KOPT-K1 (cell line): ENCODE measurements around the gene SOX6.
"Not testable (repeated sequence)": the region's sequence is repeated elsewhere in the genome, so short reads cannot be mapped to it uniquely, and the experiment has no call there.

Experiments
- H3K27ac ChIP-seq: fragments of 200-600 bp; sonication (generic); 2 replicates; pipeline ENCODE4 v1.5.1; 2016; ENCODE audit warnings: antibody characterized with exemption, mild to moderate bottlenecking, low read depth, low read length; ENCODE audit not compliant: poor library complexity, severe bottlenecking
- H3K36me3 ChIP-seq: fragments of 200-600 bp; sonication (generic); 2 replicates; pipeline ENCODE4 v1.5.1; 2017; ENCODE audit warnings: antibody characterized with exemption, mild to moderate bottlenecking, low read length, moderate library complexity; ENCODE audit not compliant: insufficient read depth
- H3K9me3 ChIP-seq: fragments of 200-600 bp; sonication (generic); 2 replicates; pipeline ENCODE4 v1.5.1; 2017; ENCODE audit warnings: antibody characterized with exemption, low read length, mild to moderate bottlenecking; ENCODE audit not compliant: insufficient read depth, poor library complexity, severe bottlenecking

The SOX6 gene

DNA sequence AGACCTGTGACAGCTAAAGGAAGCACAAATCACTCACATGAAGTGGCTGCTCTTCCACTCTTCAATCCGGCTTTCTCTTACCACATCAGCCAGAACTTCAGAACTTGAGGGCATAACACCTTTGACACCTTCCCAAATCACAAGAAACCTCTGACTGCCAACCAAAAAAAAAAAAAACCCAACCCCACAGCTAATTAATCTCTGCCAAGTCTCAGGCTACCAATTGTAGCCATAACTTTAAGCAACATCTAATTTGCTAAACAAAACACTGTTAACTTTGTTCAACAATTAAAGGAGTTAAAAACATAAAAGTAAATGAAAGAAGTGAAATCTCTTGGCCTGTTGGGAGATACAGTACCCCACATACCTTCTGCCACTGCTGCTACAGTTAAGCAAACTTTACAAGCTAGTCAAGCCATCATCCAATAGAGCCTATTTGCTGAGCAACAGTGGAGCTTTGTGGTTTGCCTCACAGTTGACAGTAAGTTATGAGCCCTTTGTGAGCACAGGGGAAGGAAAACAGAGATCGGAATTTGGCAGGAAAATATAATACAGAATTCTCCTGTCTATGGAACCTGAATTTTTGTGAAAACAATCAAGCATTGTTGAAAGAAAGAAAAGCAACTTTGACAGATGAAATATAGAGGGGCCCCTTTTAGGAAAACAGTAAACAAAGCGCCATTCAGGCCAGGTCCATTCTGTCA is at the start of gene SOX6:
Gene SOX6, minus strand, starts transcription at position 490 of the 704 bp plus-strand sequence. CDS start 15,298 bp downstream, outside the sequence.
- no peaks in the 10 kb centered on the region for H3K9me3 ChIP-seq
- H3K27ac ChIP-seq, result no peak within 1 kb of the TSS
- H3K36me3 ChIP-seq, result no peaks in the 10 kb centered on the region

GRCh38 chr11:16404781-16405285 is 48.5 kb upstream of the SOX6 start:
- Histone ChIP-seq H3K27ac (no peak overlapping the region), H3K36me3 (no peaks in the 10 kb centered on the region), H3K9me3 (no peaks in the 10 kb centered on the region)

GRCh38 chr11:16403851-16404250 is 47.5 kb upstream of the SOX6 start:
- Histone ChIP-seq H3K27ac (no peak overlapping the region), H3K9me3 (no peaks in the 10 kb centered on the region), H3K36me3 (no peaks in the 10 kb centered on the region)

GRCh38 chr11:16403448-16403803 is 47.1 kb upstream of the SOX6 start:
- H3K36me3 ChIP-seq, result no peaks in the 10 kb centered on the region
- H3K27ac ChIP-seq, result no peak overlapping the region

DNA sequence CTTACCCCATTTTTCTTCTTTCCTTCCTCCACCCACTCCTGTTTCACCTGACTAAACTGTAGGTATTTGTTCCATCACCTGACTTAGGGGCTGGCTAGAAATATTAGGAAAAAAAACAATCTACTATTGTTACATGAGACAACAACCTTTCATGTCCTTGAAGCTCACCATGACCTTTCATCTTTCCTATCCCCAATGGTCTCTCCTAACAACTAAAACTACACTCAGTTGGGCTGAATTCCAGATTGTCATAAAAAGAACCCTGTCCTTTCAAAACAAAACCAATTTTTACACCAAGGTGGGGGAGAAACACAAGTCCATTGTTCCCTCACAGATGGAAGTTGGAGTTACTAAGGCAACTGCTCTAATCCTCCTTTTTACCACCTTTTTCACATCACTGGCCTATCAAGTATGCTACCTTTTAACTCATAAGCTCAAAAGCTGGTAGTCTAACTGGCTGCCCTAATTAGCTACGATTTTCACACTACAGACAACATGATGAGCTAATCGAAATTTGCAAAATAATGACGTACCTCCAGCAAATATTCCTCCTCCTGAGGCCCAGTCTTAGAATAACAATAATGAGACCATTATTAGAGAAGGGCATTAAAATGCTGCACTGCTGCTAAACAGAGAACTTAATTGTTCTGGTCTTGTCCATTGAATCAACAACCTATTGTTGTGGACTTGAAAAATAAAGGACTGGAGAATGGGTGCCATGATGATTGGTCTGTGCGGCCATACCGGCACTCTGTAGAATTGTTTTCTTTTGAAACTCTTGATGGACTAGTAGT is 46.5 kb upstream of the SOX6 start:
- Histone ChIP-seq H3K9me3 (no peaks in the 10 kb centered on the region), H3K27ac (no peak overlapping the region), H3K36me3 (no peaks in the 10 kb centered on the region)

More at GRCh38 chr11:16403448-16403803, 47.1 kb upstream of the SOX6 start:
- H3K9me3 ChIP-seq, result no peaks in the 10 kb centered on the region

DNA sequence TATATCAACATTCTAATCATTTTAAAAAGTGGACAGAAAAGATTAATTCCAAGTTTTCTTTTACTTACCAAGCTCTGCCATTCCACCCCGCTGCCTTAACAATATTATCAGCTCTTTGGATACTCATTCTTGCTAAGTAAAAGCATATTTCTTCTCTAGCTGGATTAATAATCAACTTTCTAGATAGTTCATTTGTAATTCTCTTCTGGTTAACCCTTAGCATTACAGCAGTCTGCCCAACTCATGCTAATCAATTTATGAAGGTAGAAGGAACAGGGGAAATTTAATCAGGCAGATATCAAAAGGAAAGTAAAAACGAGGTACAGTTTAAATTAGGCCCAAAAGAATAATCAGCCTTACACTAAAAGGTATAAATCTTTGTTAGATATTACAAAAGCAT is 41.0 kb upstream of the SOX6 start:
- H3K36me3 ChIP-seq, result no peaks in the 10 kb centered on the region
- H3K27ac ChIP-seq, result no peak overlapping the region
- H3K9me3 ChIP-seq, result no peaks in the 10 kb centered on the region

- H3K9me3 ChIP-seq, result no peaks in the 10 kb centered on the region
- no peaks in the 10 kb centered on the region for H3K36me3 ChIP-seq
- H3K27ac ChIP-seq, result no peak overlapping the region
Observed at GRCh38 chr11:16395601-16396000, 39.3 kb upstream of the SOX6 start.

DNA sequence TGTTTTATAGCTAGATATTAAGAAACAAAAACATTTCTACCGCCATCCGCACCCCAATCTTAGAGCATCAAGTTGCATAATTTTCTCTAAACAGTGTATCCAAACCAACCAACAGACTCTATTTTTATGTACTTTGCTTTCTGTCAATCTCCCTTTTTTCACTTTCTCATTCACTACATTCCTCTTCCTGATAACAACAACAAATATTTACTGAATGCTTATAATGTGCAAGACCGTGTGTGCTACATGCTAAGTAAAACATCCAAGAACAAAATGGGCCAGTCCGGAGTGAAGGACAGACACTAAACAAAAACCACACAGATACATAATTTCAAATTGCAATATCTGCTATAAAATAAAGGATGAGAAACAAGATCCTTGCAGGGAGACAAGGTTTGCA is 38.6 kb upstream of the SOX6 start:
- no peaks in the 10 kb centered on the region for H3K9me3 ChIP-seq
- H3K27ac ChIP-seq, result no peak overlapping the region
- no peaks in the 10 kb centered on the region for H3K36me3 ChIP-seq

DNA sequence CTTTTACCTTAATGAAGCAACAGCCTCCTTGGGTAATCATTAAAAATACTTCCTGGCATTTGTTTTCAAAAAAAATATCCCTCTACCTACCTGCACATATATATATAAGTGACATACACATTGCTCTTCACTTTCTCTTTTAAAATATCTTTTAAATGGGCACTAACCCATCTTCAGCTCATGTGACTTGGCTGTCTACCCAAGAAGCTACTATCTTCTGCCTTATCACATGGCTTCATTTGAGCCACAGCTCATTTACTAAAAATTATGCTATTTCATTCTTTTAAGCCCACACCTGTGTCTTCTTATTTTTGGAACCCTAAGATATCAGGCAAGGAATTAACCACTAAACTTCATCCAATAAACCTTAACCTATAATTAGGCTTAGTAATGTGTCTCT is 37.0 kb upstream of the SOX6 start:
- Histone ChIP-seq H3K27ac (no peak overlapping the region), H3K36me3 (no peaks in the 10 kb centered on the region), H3K9me3 (no peaks in the 10 kb centered on the region)

- H3K27ac ChIP-seq, result no peak overlapping the region
- H3K9me3 ChIP-seq, result no peaks in the 10 kb centered on the region
- no peaks in the 10 kb centered on the region for H3K36me3 ChIP-seq
Observed at GRCh38 chr11:16392616-16393015, 36.3 kb upstream of the SOX6 start.

GRCh38 chr11:16390826-16391225 is 34.5 kb upstream of the SOX6 start:
- not testable (repeated sequence) for H3K27ac ChIP-seq, H3K9me3 ChIP-seq, H3K36me3 ChIP-seq

DNA sequence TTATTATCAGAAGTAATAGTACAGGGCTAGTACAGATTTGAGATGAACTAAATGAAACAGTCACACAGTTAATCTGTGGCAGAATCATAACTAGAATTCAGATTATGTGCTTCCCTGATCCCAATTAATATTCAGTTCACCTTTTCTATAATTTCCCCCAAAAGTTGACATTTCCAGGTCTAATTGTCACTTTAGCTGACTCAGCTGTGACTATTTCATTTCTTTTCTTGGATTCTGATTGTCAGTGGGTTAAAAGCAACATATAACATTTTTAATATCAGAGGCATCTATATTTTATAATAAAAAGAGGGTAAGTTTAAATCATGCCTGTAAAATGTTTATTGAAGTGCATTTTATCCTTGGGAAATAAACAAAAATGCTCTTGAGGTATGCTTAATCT is 28.8 kb upstream of the SOX6 start:
- no peaks in the 10 kb centered on the region for H3K9me3 ChIP-seq
- H3K36me3 ChIP-seq, result no peaks in the 10 kb centered on the region
- H3K27ac ChIP-seq, result no peak overlapping the region

GRCh38 chr11:16382638-16383380 is 26.5 kb upstream of the SOX6 start:
- no peaks in the 10 kb centered on the region for H3K36me3 ChIP-seq
- H3K9me3 ChIP-seq, result no peaks in the 10 kb centered on the region
- no peak overlapping the region for H3K27ac ChIP-seq

DNA sequence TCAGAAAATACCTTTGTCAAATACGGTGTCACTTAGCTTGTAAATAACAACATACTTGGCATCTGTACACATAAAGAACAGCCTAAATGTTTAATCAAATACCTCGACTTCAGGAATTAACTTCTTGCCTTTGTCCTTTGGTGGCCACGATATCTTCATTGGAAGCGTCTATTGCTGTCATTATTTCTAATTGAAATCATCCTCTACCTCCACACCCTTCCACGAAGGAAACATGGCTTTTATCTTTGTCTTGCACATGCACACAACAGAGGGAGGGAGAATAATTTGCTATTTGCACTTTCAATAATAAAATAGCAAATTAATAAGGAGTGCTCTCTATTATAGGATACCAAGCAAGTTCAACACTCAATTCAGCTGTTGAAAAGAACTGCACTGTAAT is 25.8 kb upstream of the SOX6 start:
- Histone ChIP-seq H3K36me3 (no peaks in the 10 kb centered on the region), H3K27ac (no peak overlapping the region), H3K9me3 (no peaks in the 10 kb centered on the region)

DNA sequence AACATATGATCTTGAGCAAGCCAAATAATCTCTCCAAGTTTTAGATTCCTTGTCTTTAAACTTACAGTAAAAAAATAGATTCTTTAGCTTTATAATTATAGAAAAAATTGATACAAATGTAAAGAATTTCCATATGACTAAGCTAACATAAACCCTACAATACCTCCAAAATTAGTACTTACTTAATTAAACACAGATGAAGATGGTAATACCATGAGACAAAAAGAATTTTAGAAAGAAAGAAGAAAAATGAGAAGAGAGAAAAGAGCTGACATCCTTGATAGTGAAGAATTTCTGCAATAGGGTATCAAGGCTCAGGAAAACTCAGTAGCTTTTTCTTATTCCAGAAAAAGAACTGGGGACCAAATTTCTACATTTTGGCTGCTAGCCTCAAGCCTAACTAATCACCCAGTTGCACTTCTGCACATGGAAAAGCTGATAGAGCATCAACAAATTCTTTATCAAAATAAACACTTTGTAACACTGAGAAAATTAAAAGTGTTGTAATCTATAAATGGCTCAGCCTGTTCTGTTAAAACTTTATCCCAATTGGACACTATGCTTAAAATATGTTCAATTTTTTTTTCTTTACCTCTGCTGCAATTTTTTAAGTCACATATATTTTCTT is 24.7 kb upstream of the SOX6 start:
- H3K36me3 ChIP-seq, result no peaks in the 10 kb centered on the region
- no peaks in the 10 kb centered on the region for H3K9me3 ChIP-seq
- H3K27ac ChIP-seq, result no peak overlapping the region
